GM12874 (cell line): ENCODE measurements around the gene SYNDIG1.

Experiments used
- CTCF ChIP-seq: IDR thresholded peaks from 2 replicates; pipeline ENCODE4 v1.5.1; 2011; ENCODE audit warnings: low read depth, mild to moderate bottlenecking, control low read depth, low read length, moderate library complexity; ENCODE audit not compliant: insufficient read depth

The SYNDIG1 gene

GRCh38 chr20:24439737-24440387 lies 29.6 kb upstream of the SYNDIG1 start:
- TF ChIP-seq CTCF = no peak

- TF ChIP-seq CTCF = no peak
These were observed 27.8 kb upstream of the SYNDIG1 start for GRCh38 chr20:24441661-24442060.

- no peak for TF ChIP-seq CTCF
These were observed 26.5 kb upstream of the SYNDIG1 start for GRCh38 chr20:24442909-24443308.

GRCh38 chr20:24443436-24443835 lies 26.0 kb upstream of the SYNDIG1 start:
- no peak for TF ChIP-seq CTCF

GRCh38 chr20:24444526-24445190 lies 24.8 kb upstream of the SYNDIG1 start:
- TF ChIP-seq CTCF = no peak

GRCh38 chr20:24445510-24446170 lies 23.8 kb upstream of the SYNDIG1 start:
- no peak for TF ChIP-seq CTCF

GRCh38 chr20:24446811-24447210 lies 22.6 kb upstream of the SYNDIG1 start:
- TF ChIP-seq CTCF = no peak
